ENCODE results near the gene U2AF1L4.

GRCh38 chr19:35732540-35733179, 12.6 kb downstream of the U2AF1L4 start:
- TF ChIP-seq, protein P1, sequence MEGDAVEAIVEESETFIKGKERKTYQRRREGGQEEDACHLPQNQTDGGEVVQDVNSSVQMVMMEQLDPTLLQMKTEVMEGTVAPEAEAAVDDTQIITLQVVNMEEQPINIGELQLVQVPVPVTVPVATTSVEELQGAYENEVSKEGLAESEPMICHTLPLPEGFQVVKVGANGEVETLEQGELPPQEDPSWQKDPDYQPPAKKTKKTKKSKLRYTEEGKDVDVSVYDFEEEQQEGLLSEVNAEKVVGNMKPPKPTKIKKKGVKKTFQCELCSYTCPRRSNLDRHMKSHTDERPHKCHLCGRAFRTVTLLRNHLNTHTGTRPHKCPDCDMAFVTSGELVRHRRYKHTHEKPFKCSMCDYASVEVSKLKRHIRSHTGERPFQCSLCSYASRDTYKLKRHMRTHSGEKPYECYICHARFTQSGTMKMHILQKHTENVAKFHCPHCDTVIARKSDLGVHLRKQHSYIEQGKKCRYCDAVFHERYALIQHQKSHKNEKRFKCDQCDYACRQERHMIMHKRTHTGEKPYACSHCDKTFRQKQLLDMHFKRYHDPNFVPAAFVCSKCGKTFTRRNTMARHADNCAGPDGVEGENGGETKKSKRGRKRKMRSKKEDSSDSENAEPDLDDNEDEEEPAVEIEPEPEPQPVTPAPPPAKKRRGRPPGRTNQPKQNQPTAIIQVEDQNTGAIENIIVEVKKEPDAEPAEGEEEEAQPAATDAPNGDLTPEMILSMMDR (IDR thresholded peaks at IDR 0.05), result no peak
- no peak for TF ChIP-seq POLR2A (IDR thresholded peaks at IDR 0.05)
